MM.1S (cell line): ENCODE measurements around the gene CBFA2T3.

Source experiments
- DNase-seq: peaks from one replicate; pipeline ENCODE4 v3.0.0-alpha.2; 2015
- H2AFZ ChIP-seq: fragments of 300-600 bp; sonication (generic); 2 replicates; pipeline ENCODE4 v1.6.0; 2016; ENCODE audit warnings: antibody characterized with exemption, low read length
- H3F3A ChIP-seq: fragments of 300-600 bp; sonication (generic); 2 replicates; pipeline ENCODE4 v1.6.1; 2016; ENCODE audit warnings: mild to moderate bottlenecking, antibody characterized with exemption, low read length, moderate library complexity, mixed read lengths; ENCODE audit not compliant: insufficient read depth
- H3K27ac ChIP-seq: fragments of 300-600 bp; sonication (generic); 2 replicates; pipeline ENCODE4 v1.5.1; 2016; ENCODE audit warnings: mild to moderate bottlenecking, low read length
- H3K27me3 ChIP-seq: fragments of 300-600 bp; sonication (generic); replicated peaks from 2 replicates; pipeline ENCODE4 v1.6.0; 2016; ENCODE audit warnings: low read length; ENCODE audit not compliant: insufficient read depth
- H3K36me3 ChIP-seq: fragments of 300-600 bp; sonication (generic); replicated peaks from 2 replicates; pipeline ENCODE4 v1.6.1; 2016; ENCODE audit warnings: mild to moderate bottlenecking, low read length, mixed read lengths; ENCODE audit not compliant: insufficient read depth
- H3K4me1 ChIP-seq: fragments of 300-600 bp; sonication (generic); 2 replicates; pipeline ENCODE4 v1.6.1; 2016; ENCODE audit warnings: low read length, mixed read lengths
- H3K4me2 ChIP-seq: fragments of 300-600 bp; sonication (generic); 2 replicates; pipeline ENCODE4 v1.6.0; 2016; ENCODE audit warnings: low read depth, low read length
- H3K4me3 ChIP-seq: fragments of 300-600 bp; sonication (generic); 2 replicates; pipeline ENCODE4 v1.5.1; 2016; ENCODE audit warnings: low read length, mixed read lengths
- H3K79me2 ChIP-seq: fragments of 300-600 bp; sonication (generic); 2 replicates; pipeline ENCODE4 v1.6.1; 2016; ENCODE audit warnings: mixed run types, low read length, mixed read lengths
- H3K9ac ChIP-seq: fragments of 300-600 bp; sonication (generic); 2 replicates; pipeline ENCODE4 v1.6.1; 2016; ENCODE audit warnings: low read length, mixed read lengths
- H3K9me2 ChIP-seq: fragments of 300-600 bp; sonication (generic); replicated peaks from 2 replicates; pipeline ENCODE4 v1.6.1; 2016; ENCODE audit warnings: mild to moderate bottlenecking, low read length, mixed read lengths; ENCODE audit not compliant: insufficient read depth
- H3K9me3 ChIP-seq: fragments of 300-600 bp; sonication (generic); replicated peaks from 2 replicates; pipeline ENCODE4 v1.6.1; 2016; ENCODE audit warnings: mild to moderate bottlenecking, low read length, mixed read lengths; ENCODE audit not compliant: insufficient read depth
- H4K20me1 ChIP-seq: fragments of 300-600 bp; sonication (generic); 2 replicates; pipeline ENCODE4 v1.6.1; 2016; ENCODE audit warnings: mild to moderate bottlenecking, low read length, moderate library complexity, mixed read lengths; ENCODE audit not compliant: insufficient read depth
- CTCF ChIP-seq: fragments of 300-600 bp; sonication (generic); IDR thresholded peaks from 2 replicates; pipeline ENCODE4 v1.5.1; 2016; ENCODE audit warnings: antibody characterized with exemption, low read length, mixed read lengths
- EZH2 ChIP-seq: fragments of 300-600 bp; sonication (generic); optimal IDR thresholded peaks from 2 replicates; pipeline ENCODE3; 2017; ENCODE audit warnings: low read depth, mild to moderate bottlenecking, antibody characterized with exemption, low read length, mixed read lengths
- EZH2phosphoT487 ChIP-seq: fragments of 300-600 bp; sonication (generic); IDR thresholded peaks from 2 replicates; pipeline ENCODE4 v1.6.1; 2018; ENCODE audit warnings: antibody characterized with exemption, low read length

Gene CBFA2T3

GRCh38 chr16:88897696-88898425 lies 79.1 kb downstream of the CBFA2T3 start:
- H3K79me2 ChIP-seq = no peaks in the 10 kb centered on the region
- H3K4me3 ChIP-seq = no peak overlapping the region
- no peak overlapping the region for H3K4me2 ChIP-seq
- no peaks in the 10 kb centered on the region for H3F3A ChIP-seq
- H3K9ac ChIP-seq = no peak overlapping the region
- no peaks in the 10 kb centered on the region for H4K20me1 ChIP-seq
- no peaks in the 10 kb centered on the region for H3K36me3 ChIP-seq
- TF ChIP-seq EZH2 = no peak
- no peak for TF ChIP-seq CTCF
- no peak for TF ChIP-seq EZH2phosphoT487
- H2AFZ ChIP-seq = no peak overlapping the region
- no peaks in the 10 kb centered on the region for H3K27me3 ChIP-seq
- H3K4me1 ChIP-seq = no peaks in the 10 kb centered on the region
- DNase-seq = no peak
- no peaks in the 10 kb centered on the region for H3K9me3 ChIP-seq
- H3K27ac ChIP-seq = no peak overlapping the region
- H3K9me2 ChIP-seq = no peaks in the 10 kb centered on the region

GRCh38 chr16:88896238-88897070 lies 80.6 kb downstream of the CBFA2T3 start:
- no peak overlapping the region for H2AFZ ChIP-seq
- no peak for TF ChIP-seq EZH2
- no peak for TF ChIP-seq EZH2phosphoT487
- TF ChIP-seq CTCF = no peak
- no peak for DNase-seq
- no peaks in the 10 kb centered on the region for H3K4me1 ChIP-seq
- H3K27ac ChIP-seq = no peak overlapping the region
- no peak overlapping the region for H3K9ac ChIP-seq
- H3K36me3 ChIP-seq = no peaks in the 10 kb centered on the region
- H3K9me2 ChIP-seq = no peaks in the 10 kb centered on the region
- no peaks in the 10 kb centered on the region for H3K27me3 ChIP-seq
- no peaks in the 10 kb centered on the region for H3K9me3 ChIP-seq
- no peaks in the 10 kb centered on the region for H4K20me1 ChIP-seq
- no peaks in the 10 kb centered on the region for H3F3A ChIP-seq
- H3K4me2 ChIP-seq = no peak overlapping the region
- H3K79me2 ChIP-seq = no peaks in the 10 kb centered on the region
- H3K4me3 ChIP-seq = no peak overlapping the region

- Histone ChIP-seq H3K79me2 (no peaks in the 10 kb centered on the region), H3K27me3 (no peaks in the 10 kb centered on the region), H3K9me3 (no peaks in the 10 kb centered on the region), H2AFZ (no peak overlapping the region), H3F3A (no peaks in the 10 kb centered on the region), H3K4me3 (no peak overlapping the region), H3K9ac (no peak overlapping the region), H3K27ac (no peak overlapping the region), H3K9me2 (no peaks in the 10 kb centered on the region), H4K20me1 (no peaks in the 10 kb centered on the region), H3K36me3 (no peaks in the 10 kb centered on the region), H3K4me2 (no peak overlapping the region), H3K4me1 (no peaks in the 10 kb centered on the region)
- DNase-seq = no peak
- TF ChIP-seq EZH2phosphoT487 (no peak), EZH2 (no peak), CTCF (no peak)
Observed at GRCh38 chr16:88895335-88895734, 81.7 kb downstream of the CBFA2T3 start.
